ENCODE data around the gene FAM81A. TPM values are rescaled to one million over a fixed set of nuclear protein-coding genes. Genes with fewer than 3 reads are reported as not detected.
A peak's percentile ranks its signal among the peaks of the same experiment; 100 is the strongest.
"Not testable (repeated sequence)": the region's sequence is repeated elsewhere in the genome, so short reads cannot be mapped to it uniquely, and the experiment has no call there.

Gene FAM81A
- total RNA-seq, 4 donors from 2014 or later, result 0.15 to 1.3 (median 0.68) TPM

DNA sequence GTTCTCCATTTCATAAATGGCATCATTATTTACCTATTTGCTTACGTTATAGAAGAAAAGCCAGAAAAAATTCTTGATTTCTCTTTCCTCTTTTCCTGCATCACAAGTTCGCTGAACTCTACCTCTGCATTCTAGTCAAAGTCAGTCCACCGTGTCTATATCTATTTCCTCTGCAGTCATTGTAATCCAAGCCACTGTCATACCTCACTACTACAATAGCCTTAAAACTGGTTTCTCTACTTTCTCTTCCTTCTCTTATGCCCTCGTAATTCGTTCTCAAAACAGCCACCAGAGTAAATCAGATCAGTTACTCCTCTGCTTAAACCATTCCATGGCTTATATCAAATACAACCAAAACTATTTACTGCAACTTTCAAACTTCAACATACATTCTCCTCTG lies 13.4 kb upstream of the FAM81A start:
- H3K36me3 ChIP-seq, result no peaks in the 10 kb centered on the region
- H3K9me3 ChIP-seq, result peaks cover 0 to 8% (median 0%) of the 10 kb centered on the region in 3 donors
- TF ChIP-seq POLR2A (IDR thresholded peaks at IDR 0.05), result no peak
- no peak for TF ChIP-seq POLR2AphosphoS5 (IDR thresholded peaks at IDR 0.05)
- TF ChIP-seq, protein P1, sequence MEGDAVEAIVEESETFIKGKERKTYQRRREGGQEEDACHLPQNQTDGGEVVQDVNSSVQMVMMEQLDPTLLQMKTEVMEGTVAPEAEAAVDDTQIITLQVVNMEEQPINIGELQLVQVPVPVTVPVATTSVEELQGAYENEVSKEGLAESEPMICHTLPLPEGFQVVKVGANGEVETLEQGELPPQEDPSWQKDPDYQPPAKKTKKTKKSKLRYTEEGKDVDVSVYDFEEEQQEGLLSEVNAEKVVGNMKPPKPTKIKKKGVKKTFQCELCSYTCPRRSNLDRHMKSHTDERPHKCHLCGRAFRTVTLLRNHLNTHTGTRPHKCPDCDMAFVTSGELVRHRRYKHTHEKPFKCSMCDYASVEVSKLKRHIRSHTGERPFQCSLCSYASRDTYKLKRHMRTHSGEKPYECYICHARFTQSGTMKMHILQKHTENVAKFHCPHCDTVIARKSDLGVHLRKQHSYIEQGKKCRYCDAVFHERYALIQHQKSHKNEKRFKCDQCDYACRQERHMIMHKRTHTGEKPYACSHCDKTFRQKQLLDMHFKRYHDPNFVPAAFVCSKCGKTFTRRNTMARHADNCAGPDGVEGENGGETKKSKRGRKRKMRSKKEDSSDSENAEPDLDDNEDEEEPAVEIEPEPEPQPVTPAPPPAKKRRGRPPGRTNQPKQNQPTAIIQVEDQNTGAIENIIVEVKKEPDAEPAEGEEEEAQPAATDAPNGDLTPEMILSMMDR (IDR thresholded peaks at IDR 0.05), result no peak
- TF ChIP-seq EP300 (IDR thresholded peaks at IDR 0.05), result no peak
- no peak overlapping the region for H3K27ac ChIP-seq
- H3K4me3 ChIP-seq, result no peak overlapping the region
- ATAC-seq, result no peak
- 50 to 74% methylated on average over 2 to 5 of the region's 5 CpGs for WGBS, 2 donors (ENCODE audit: low coverage in 1 of 2)
- no peaks in the 10 kb centered on the region for H3K4me1 ChIP-seq
- H3K27me3 ChIP-seq, result peaks cover 7% of the 10 kb centered on the region

DNA sequence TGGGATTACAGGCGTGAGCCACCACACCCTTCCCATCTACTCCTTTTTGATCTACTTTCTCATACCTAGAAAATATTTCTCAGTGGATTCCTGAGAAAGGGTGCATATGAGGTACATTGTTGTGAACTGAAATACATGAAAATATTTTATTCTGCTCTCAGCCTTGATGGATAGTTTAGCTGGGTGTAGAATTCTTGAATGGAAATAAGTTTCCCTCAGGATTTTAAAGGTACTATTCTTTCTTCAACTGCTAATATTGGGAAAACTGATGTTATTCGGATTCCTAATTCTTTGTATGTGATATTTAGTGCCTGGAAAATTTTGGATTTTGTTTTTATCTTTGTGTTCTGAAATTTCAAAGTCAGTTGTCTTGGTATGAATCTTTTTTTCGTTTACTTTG lies 9.1 kb upstream of the FAM81A start:
- not testable (repeated sequence) for ATAC-seq, H3K36me3 ChIP-seq, H3K4me3 ChIP-seq, H3K4me1 ChIP-seq, H3K27me3 ChIP-seq, H3K27ac ChIP-seq, H3K9me3 ChIP-seq
- WGBS, 2 donors (ENCODE audit: low coverage in 1 of 2), result 44 to 58% methylated on average over 2 to 3 of the region's 3 CpGs

DNA sequence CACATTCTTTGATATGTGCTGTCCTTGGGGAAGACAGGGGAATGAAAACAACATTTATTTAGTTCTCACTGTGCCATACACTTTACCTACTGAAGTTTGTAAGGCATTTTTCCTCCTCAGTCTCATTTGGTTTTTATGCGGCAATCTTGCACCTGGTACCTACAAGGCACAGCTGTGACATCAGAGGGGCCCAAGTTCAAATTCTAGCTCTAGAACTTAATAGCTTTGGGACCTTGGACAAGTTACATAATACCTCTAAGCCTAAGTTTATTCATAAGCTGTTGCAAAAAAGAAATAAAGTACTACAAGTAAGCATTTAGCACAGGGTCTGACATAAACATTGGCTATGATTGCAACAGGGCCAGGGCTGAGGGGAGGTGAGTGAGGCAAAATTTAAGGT lies 5.6 kb upstream of the FAM81A start:
- Histone ChIP-seq H3K4me1 (peaks cover 0 to 9% (median 5%) of the 10 kb centered on the region in 3 donors), H3K36me3 (no peaks in the 10 kb centered on the region), H3K9me3 (peaks cover 0 to 8% (median 0%) of the 10 kb centered on the region in 3 donors), H3K4me3 (no peak overlapping the region), H3K27ac (no peak overlapping the region), H3K27me3 (no peaks in the 10 kb centered on the region)
- WGBS, 2 donors (ENCODE audit: low coverage in 1 of 2), result 92 to 100% methylated on average over 1 of the region's 1 CpG
- no peak for ATAC-seq
- TF ChIP-seq, protein P1 (IDR thresholded peaks at IDR 0.05), result no peak
- TF ChIP-seq POLR2A (IDR thresholded peaks at IDR 0.05), result no peak

DNA sequence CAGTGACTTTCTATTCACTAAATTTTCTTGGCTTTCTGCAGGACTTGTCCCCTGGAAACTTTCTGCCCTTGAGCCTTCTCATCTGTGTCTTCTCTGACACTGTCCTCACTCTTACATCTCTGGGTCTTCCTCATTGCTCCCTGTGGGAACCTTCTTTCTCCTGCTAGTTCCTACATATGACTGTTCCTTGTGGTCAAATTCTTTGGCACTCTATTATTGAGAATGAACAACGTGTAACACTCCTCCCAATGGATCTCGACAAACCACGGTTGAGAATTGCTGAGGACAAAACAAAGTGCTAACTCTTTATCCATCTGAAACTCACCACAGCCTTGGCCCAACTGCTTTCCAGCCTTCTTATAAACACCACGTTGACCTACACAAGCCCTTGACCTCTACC lies 3.5 kb upstream of the FAM81A start:
- Histone ChIP-seq H3K4me1 (peaks cover 0 to 21% (median 8%) of the 10 kb centered on the region in 3 donors), H3K27ac (no peak overlapping the region), H3K9me3 (no peaks in the 10 kb centered on the region), H3K36me3 (no peaks in the 10 kb centered on the region), H3K4me3 (no peak overlapping the region), H3K27me3 (no peaks in the 10 kb centered on the region)
- TF ChIP-seq EP300 (IDR thresholded peaks at IDR 0.05), result no peak
- TF ChIP-seq, protein P1 (IDR thresholded peaks at IDR 0.05), result no peak
- no peak for TF ChIP-seq POLR2A (IDR thresholded peaks at IDR 0.05)
- TF ChIP-seq POLR2AphosphoS5 (IDR thresholded peaks at IDR 0.05), result no peak
- ATAC-seq, result no peak
- WGBS, 2 donors (ENCODE audit: low coverage in 1 of 2), result 50 to 88% methylated on average over 4 of the region's 4 CpGs

DNA sequence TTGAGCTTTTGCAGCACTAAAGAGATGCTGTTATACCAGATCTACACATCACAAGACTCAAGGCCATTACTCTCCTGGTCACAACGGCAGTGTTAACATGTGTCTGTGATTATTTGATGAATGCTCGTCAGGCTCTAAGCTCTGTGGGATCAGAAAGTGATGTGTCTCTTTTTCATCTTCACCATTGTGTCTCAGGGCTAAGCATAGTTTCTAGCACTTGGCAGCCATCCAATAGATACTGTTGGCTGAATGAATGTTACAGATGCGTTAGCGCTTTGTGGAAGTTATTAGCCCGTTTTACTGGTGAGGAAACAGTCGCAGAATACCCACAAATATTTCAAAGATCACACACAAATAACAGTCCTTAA lies 1.2 kb upstream of the FAM81A start:
- H3K4me1 ChIP-seq, result peaks cover 0 to 21% (median 8%) of the 10 kb centered on the region in 3 donors
- TF ChIP-seq, protein P1 (IDR thresholded peaks at IDR 0.05), result no peak
- TF ChIP-seq POLR2A (IDR thresholded peaks at IDR 0.05), result no peak
- TF ChIP-seq EP300 (IDR thresholded peaks at IDR 0.05), result no peak
- TF ChIP-seq POLR2AphosphoS5 (IDR thresholded peaks at IDR 0.05), result no peak
- no peaks in the 10 kb centered on the region for H3K27me3 ChIP-seq
- peak overlapping the region in 1 of 4 donors; percentile 58 for H3K27ac ChIP-seq
- 22 to 29% methylated on average over 3 to 5 of the region's 6 CpGs for WGBS, 2 donors (ENCODE audit: low coverage in 1 of 2)
- H3K4me3 ChIP-seq, result peak overlapping the region in 1 of 2 donors; percentile 59
- H3K9me3 ChIP-seq, result no peaks in the 10 kb centered on the region
- H3K36me3 ChIP-seq, result no peaks in the 10 kb centered on the region
- ATAC-seq, result no peak

All from gastroesophageal sphincter (tissue), 4 donors.